Trophoblast cell (in vitro differentiated cells and primary cell): ENCODE measurements around the gene CDC42SE2.
"Not testable (repeated sequence)": the region's sequence is repeated elsewhere in the genome, so short reads cannot be mapped to it uniquely, and the experiment has no call there.

ENCODE experiments used
- DNase-seq, 2 donors: peaks; one replicate each; pipeline ENCODE4 v3.0.0-alpha.2; 2016
- H2AFZ ChIP-seq: 2 replicates; pipeline ENCODE4 v1.6.1; 2013; ENCODE audit warnings: low read length, moderate library complexity, mild to moderate bottlenecking; ENCODE audit not compliant: insufficient read depth, poor library complexity
- H2AK5ac ChIP-seq: 2 replicates; pipeline ENCODE4 v1.6.1; 2013; ENCODE audit warnings: mild to moderate bottlenecking, low read length
- H2BK120ac ChIP-seq: 2 replicates; pipeline ENCODE4 v1.6.1; 2013; ENCODE audit warnings: low read length, mild to moderate bottlenecking, moderate library complexity; ENCODE audit not compliant: insufficient read depth, poor library complexity
- H2BK12ac ChIP-seq: 2 replicates; pipeline ENCODE4 v1.6.1; 2013; ENCODE audit warnings: mild to moderate bottlenecking, low read length, moderate library complexity
- H2BK5ac ChIP-seq: 2 replicates; pipeline ENCODE4 v1.6.1; 2013; ENCODE audit warnings: low read length, low read depth, moderate library complexity, mild to moderate bottlenecking; ENCODE audit not compliant: poor library complexity
- H3K14ac ChIP-seq: 2 replicates; pipeline ENCODE4 v1.6.1; 2013; ENCODE audit warnings: mild to moderate bottlenecking, low read length
- H3K18ac ChIP-seq: 2 replicates; pipeline ENCODE4 v1.6.1; 2013; ENCODE audit warnings: mild to moderate bottlenecking, low read length
- H3K23ac ChIP-seq: 2 replicates; pipeline ENCODE4 v1.6.1; 2013; ENCODE audit warnings: low read length
- H3K27ac ChIP-seq: 2 replicates; pipeline ENCODE4 v1.5.1; 2013; ENCODE audit warnings: low read depth, mild to moderate bottlenecking, inconsistent platforms, low read length, moderate library complexity
- H3K27me3 ChIP-seq: 2 replicates; pipeline ENCODE4 v1.6.1; 2013; ENCODE audit warnings: inconsistent platforms, mild to moderate bottlenecking, low read length, moderate library complexity; ENCODE audit not compliant: insufficient read depth
- H3K36me3 ChIP-seq, 2 experiments: 1 replicate in 1 of 2; 2 replicates in 1 of 2; pipeline ENCODE4 v1.6.1; 2013; ENCODE audit warnings: low read length in 2 of 2, mild to moderate bottlenecking in 2 of 2, moderate library complexity in 1 of 2; ENCODE audit not compliant: insufficient read depth in 2 of 2, control insufficient read depth in 1 of 2
- H3K4ac ChIP-seq: 2 replicates; pipeline ENCODE4 v1.6.1; 2013; ENCODE audit warnings: low read depth, mild to moderate bottlenecking, low read length, moderate library complexity
- H3K4me1 ChIP-seq, 2 experiments: 1 replicate in 1 of 2; 2 replicates in 1 of 2; pipeline ENCODE4 v1.6.1; 2013; ENCODE audit warnings: low read length in 2 of 2, mild to moderate bottlenecking in 2 of 2, moderate library complexity in 1 of 2; ENCODE audit not compliant: insufficient read depth in 2 of 2, control insufficient read depth in 1 of 2
- H3K4me2 ChIP-seq: 2 replicates; pipeline ENCODE4 v1.6.1; 2013; ENCODE audit warnings: inconsistent platforms, mild to moderate bottlenecking, low read length, moderate library complexity
- H3K4me3 ChIP-seq: 2 replicates; pipeline ENCODE4 v1.5.1; 2013; ENCODE audit warnings: mild to moderate bottlenecking, low read depth, low read length, inconsistent platforms
- H3K79me1 ChIP-seq: one replicate; pipeline ENCODE4 v1.6.1; 2013; ENCODE audit warnings: low read length
- H3K79me2 ChIP-seq: 2 replicates; pipeline ENCODE4 v1.6.1; 2013; ENCODE audit warnings: low read length, mild to moderate bottlenecking; ENCODE audit not compliant: control insufficient read depth, insufficient read depth, poor library complexity
- H3K9ac ChIP-seq: 2 replicates; pipeline ENCODE4 v1.6.1; 2013; ENCODE audit warnings: mild to moderate bottlenecking, low read length
- H3K9me3 ChIP-seq: 2 replicates; pipeline ENCODE4 v1.6.1; 2013; ENCODE audit warnings: low read depth, mild to moderate bottlenecking, control low read depth, inconsistent platforms, low read length; ENCODE audit not compliant: insufficient read depth
- H4K12ac ChIP-seq: 2 replicates; pipeline ENCODE4 v1.6.1; 2013; ENCODE audit warnings: low read depth, mild to moderate bottlenecking, low read length, moderate library complexity
- H4K8ac ChIP-seq: 2 replicates; pipeline ENCODE4 v1.6.1; 2013; ENCODE audit warnings: low read depth, mild to moderate bottlenecking, low read length, moderate library complexity
- H4K91ac ChIP-seq: one replicate; pipeline ENCODE4 v1.6.1; 2013; ENCODE audit warnings: low read depth, mild to moderate bottlenecking, low read length, moderate library complexity
- WGBS: extraction: QIAGEN DNeasy Blood & Tissue Kit; methylation state at CpG from one replicate; pipeline ENCODE4 v1.1.7; 2013; ENCODE audit warnings: missing lambda C conversion rate; ENCODE audit not compliant: insufficient read length, insufficient coverage; ENCODE audit errors: extremely low coverage; 5-methylcytosine and 5-hydroxymethylcytosine counted together

CDC42SE2 gene

DNA sequence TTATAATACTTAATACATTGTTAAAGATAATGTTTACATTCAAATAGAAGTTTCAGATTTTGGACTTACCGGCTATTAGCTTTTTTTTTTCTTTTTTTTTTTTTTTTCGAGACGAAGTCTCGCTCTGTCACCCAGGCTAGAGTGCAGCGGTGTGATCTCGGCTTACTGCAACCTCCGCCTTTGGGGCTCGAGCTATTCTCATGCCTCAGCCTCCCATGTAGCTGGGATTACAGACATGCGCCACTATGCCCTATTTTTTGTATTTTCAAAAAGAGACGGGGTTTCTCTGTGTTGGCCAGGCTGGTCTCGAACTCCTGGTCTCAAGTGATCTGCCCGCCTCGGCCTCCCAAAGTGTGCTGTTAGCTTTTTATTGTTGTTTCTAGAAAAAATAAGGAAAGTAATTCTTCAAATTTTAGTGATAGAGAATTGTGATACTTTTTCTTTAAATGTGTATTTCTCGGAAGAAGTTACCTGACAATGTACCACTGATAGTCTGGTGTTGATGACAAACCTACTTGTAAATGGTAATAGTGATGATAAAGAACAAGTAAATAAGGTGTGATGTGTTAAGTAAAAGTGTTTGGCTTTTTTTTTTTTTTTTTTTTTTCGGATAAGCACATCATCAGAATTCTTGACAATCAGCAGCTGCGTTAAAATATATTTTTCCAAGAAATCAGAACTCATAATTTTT lies 2.7 kb downstream of the CDC42SE2 start:
- Histone ChIP-seq H3K36me3 (peaks cover 0 to 2% of the 10 kb centered on the region in 2 experiments), H4K8ac (no peak overlapping the region), H3K9ac (no peak overlapping the region), H3K4ac (peak overlapping the region; percentile 95), H3K79me2 (peaks cover 7% of the 10 kb centered on the region), H3K4me2 (no peak overlapping the region), H2AFZ (no peak overlapping the region), H3K27me3 (no peaks in the 10 kb centered on the region), H3K79me1 (peaks cover 5% of the 10 kb centered on the region), H2BK120ac (no peak overlapping the region), H4K12ac (no peak overlapping the region), H3K18ac (no peak overlapping the region), H3K23ac (no peak overlapping the region), H2BK12ac (no peak overlapping the region), H2AK5ac (no peak overlapping the region), H3K27ac (no peak overlapping the region), H3K9me3 (no peaks in the 10 kb centered on the region), H3K14ac (no peak overlapping the region), H2BK5ac (no peak overlapping the region), H3K4me1 (peaks cover 0 to 2% of the 10 kb centered on the region in 2 experiments), H3K4me3 (no peak overlapping the region), H4K91ac (no peak overlapping the region)
- no peak for DNase-seq
- WGBS: no CpG with 5 or more reads among the region's 16 CpGs

DNA sequence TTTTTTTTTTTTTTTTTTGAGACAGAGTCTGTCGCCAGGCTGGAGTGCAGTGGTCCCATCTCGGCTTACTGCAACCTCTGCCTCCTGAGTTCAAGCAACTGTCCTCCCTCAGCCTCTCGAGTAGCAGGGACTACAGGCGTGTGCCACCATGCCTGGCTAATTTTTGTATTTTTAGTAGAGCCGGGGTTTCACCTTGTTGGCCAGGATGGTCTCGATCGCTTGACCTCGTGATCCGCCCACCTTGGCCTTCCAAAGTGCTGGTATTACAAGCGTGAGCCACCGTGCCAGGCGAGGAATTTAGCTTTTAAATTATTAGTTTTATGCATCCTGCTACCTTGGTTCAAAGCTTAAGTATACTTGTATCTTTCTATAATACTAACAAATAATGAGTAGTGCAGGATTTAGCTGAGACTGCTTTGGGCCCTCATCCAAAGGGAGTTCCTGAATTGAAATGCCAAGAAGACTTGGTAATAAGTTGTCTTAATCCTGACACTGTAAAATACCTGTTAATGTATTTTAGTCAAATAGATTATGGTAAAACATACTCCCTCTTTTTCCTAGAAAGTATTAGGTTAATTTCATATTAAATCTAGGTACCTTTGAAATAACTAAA lies 5.0 kb downstream of the CDC42SE2 start:
- Histone ChIP-seq H4K8ac (no peak overlapping the region), H3K4me2 (no peak overlapping the region), H3K4me3 (no peak overlapping the region), H4K91ac (no peak overlapping the region), H3K36me3 (peaks cover 0 to 2% of the 10 kb centered on the region in 2 experiments), H3K4me1 (no peaks in the 10 kb centered on the region), H3K79me1 (peaks cover 3% of the 10 kb centered on the region), H3K18ac (no peak overlapping the region), H3K9me3 (no peaks in the 10 kb centered on the region), H3K27ac (no peak overlapping the region), H3K4ac (peak overlapping the region; percentile 62), H3K23ac (no peak overlapping the region), H2AFZ (no peak overlapping the region), H4K12ac (no peak overlapping the region), H2BK5ac (no peak overlapping the region), H3K27me3 (no peaks in the 10 kb centered on the region), H2BK120ac (no peak overlapping the region), H2AK5ac (no peak overlapping the region), H2BK12ac (no peak overlapping the region), H3K79me2 (peaks cover 5% of the 10 kb centered on the region), H3K9ac (no peak overlapping the region), H3K14ac (no peak overlapping the region)
- WGBS: no CpG with 5 or more reads among the region's 12 CpGs
- DNase-seq: no peak

DNA sequence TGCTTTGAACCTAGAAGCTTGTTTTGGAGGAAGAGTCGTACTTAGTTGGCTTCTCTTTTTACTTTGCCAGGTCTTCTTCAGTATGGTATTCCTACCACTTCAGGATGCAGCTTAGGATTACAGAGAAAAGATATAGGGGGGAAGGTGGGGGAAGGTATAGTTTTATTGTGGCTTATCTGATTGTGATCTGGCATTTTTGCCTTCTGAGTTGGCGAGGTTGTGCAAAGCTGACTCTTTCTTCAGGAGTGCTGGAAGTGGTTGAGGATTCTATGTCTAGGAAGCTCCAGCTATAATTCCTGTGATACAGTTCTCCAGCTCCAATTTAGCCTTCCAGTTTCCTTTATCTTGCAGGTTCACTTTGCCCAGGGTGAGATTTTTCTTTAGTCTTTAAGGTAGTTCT lies 7.0 kb downstream of the CDC42SE2 start:
- peaks cover 2% of the 10 kb centered on the region for H3K79me2 ChIP-seq
- H2BK5ac ChIP-seq: no peak overlapping the region
- no peak overlapping the region for H3K4me3 ChIP-seq
- no peaks in the 10 kb centered on the region for H3K4me1 ChIP-seq
- H4K8ac ChIP-seq: no peak overlapping the region
- WGBS: no CpG with 5 or more reads among the region's 2 CpGs
- no peaks in the 10 kb centered on the region for H3K9me3 ChIP-seq
- H3K79me1 ChIP-seq: no peaks in the 10 kb centered on the region
- H2BK12ac ChIP-seq: no peak overlapping the region
- H3K27me3 ChIP-seq: no peaks in the 10 kb centered on the region
- H3K4ac ChIP-seq: no peak overlapping the region
- no peak overlapping the region for H3K23ac ChIP-seq
- H3K27ac ChIP-seq: no peak overlapping the region
- H4K12ac ChIP-seq: no peak overlapping the region
- no peak overlapping the region for H3K9ac ChIP-seq
- peak; percentile 39 to 59 for DNase-seq
- no peak overlapping the region for H3K4me2 ChIP-seq
- H2BK120ac ChIP-seq: no peak overlapping the region
- no peak overlapping the region for H2AK5ac ChIP-seq
- H3K36me3 ChIP-seq: peaks cover 0 to 2% of the 10 kb centered on the region in 2 experiments
- H2AFZ ChIP-seq: no peak overlapping the region
- no peak overlapping the region for H3K18ac ChIP-seq
- H4K91ac ChIP-seq: no peak overlapping the region
- H3K14ac ChIP-seq: no peak overlapping the region

DNA sequence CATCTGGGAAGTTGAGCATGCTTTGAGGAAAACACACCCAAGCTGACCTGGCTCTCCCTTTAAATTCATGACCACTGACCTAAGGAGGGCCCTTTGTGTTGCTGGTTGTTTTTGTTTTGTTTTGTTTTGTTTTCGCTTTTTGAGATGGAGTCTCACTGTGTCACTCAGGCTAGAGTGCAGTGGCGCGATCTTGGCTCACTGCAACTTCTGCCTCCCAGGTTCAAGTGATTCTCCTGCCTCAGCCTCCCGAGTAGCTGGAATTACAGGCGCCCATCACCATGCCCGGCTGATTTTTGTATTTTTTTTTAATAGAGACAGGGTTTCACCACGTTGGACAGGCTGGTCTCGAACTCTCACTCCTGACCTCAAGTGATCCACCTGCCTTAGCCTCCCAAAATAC lies 8.0 kb downstream of the CDC42SE2 start:
- not testable (repeated sequence) for H3K23ac ChIP-seq, H3K4me3 ChIP-seq, H3K27ac ChIP-seq, DNase-seq, H3K9ac ChIP-seq, H2BK12ac ChIP-seq, H3K9me3 ChIP-seq, H4K8ac ChIP-seq, H3K79me2 ChIP-seq, H2BK5ac ChIP-seq, H4K12ac ChIP-seq, H2AK5ac ChIP-seq, H2AFZ ChIP-seq, H3K27me3 ChIP-seq, H3K14ac ChIP-seq, H3K36me3 ChIP-seq, H3K4me2 ChIP-seq, H3K18ac ChIP-seq, H3K79me1 ChIP-seq, H2BK120ac ChIP-seq, H3K4me1 ChIP-seq, H4K91ac ChIP-seq
- no CpG with 5 or more reads among the region's 8 CpGs for WGBS
- peak overlapping the region; percentile 15 for H3K4ac ChIP-seq
